ENCODE results near the gene OR1E2. TPM values are rescaled to one million over a fixed set of nuclear protein-coding genes. Genes with fewer than 3 reads are reported as not detected.
"Not testable (repeated sequence)": the region's sequence is repeated elsewhere in the genome, so short reads cannot be mapped to it uniquely, and the experiment has no call there.

OR1E2 gene
- total and polyA plus RNA-seq, 4 experiments from 2014 or later: not detected

DNA sequence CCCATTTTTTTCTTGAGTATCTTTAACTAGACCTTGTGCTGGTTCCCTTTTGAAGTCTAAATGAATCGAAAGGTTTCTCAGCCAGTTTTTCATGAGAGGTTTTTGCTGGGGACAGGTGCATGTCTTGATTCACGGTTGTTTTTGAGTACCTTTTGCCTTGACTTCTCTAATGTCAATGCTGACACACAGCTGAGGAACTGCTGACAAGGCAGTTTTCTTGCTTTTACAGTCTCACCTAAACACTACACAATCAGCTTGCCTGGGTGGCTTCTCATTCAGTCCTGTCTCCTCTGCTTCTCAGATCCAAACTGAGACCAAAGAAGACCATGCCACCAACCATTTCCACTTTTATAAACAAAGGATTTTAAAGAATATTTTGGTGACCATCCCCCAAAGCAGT, 15.4 kb downstream of the OR1E2 start:
- Histone ChIP-seq H3K36me3 (ENCODE audit: insufficient read depth, low read length) (no peaks in the 10 kb centered on the region), H3K27me3 (ENCODE audit: insufficient read depth, low read length) (no peaks in the 10 kb centered on the region), H3K27ac (ENCODE audit: low read depth, low read length) (no peak overlapping the region), H3K4me1 (ENCODE audit: insufficient read depth, low read length) (no peaks in the 10 kb centered on the region), H3K9me3 (ENCODE audit: control insufficient read depth in 1 of 2, low read length in 2 of 2) (no peaks in the 10 kb centered on the region), H3K4me3 (ENCODE audit: low read length in 2 of 2) (no peak overlapping the region)
- Mint-ChIP-seq H3K4me1 (no peaks in the 10 kb centered on the region), H3K9me3 (peaks cover 0 to 4% (median 0%) of the 10 kb centered on the region in 8 donors), H3K36me3 (no peaks in the 10 kb centered on the region), H3K4me3 (no peak overlapping the region), H3K27ac (no peak overlapping the region), H3K27me3 (peaks cover 6 to 21% of the 10 kb centered on the region in 2 donors)
- CTCF ChIA-PET (ENCODE audit: partially characterized antibody): no interaction called here
- intact Hi-C loops (cut with micrococcal nuclease): no loop called here
- POLR2A ChIA-PET (ENCODE audit: partially characterized antibody): no interaction called here
- no peak for DNase-seq

DNA sequence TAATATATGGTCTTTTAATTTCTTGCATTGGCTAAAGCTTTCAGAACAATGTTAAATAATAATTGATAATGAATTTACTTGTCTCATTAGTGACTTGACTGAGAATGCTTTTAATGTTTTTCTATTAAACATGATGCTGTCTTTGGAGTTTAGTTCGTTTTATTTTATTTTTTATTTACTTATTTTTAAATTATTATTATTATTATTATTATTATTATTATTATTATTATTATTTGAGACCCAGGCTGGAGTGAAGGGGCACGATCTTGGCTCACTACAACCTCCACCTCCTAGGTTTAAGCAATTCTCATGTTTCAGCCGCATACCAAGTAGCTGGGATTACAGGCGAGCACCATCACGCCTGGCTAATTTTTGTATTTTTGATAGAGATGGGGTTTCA, 18.0 kb downstream of the OR1E2 start:
- no peak for DNase-seq
- peaks cover 12 to 14% of the 10 kb centered on the region in 2 donors for H3K27me3 Mint-ChIP-seq

DNA sequence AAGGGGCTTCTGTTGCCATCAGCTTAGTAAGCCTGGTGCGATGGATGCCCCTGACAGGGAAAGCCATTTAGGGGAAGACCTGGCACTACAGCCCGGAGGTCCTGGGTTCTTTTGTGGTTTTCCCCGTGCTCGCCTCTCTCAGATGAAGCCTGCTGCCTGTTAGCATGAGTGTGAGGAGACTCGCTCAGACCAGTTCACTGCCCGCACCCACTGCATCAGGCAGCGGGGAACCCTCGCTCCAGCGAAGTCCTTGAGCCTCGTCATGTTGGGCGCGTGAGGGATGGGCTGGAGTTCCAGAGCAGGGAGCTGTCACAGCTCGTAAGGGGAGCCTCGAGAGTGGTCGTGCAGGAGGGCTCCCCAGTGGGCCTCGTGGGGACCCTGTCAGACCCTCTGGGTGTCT, 21.4 kb downstream of the OR1E2 start:
- H3K4me3 Mint-ChIP-seq; H3K4me1 ChIP-seq (ENCODE audit: insufficient read depth, low read length); H3K36me3 Mint-ChIP-seq; H3K4me1 Mint-ChIP-seq; intact Hi-C loops (cut with micrococcal nuclease); CTCF ChIA-PET (ENCODE audit: partially characterized antibody); H3K9me3 ChIP-seq (ENCODE audit: control insufficient read depth in 1 of 2, low read length in 2 of 2); POLR2A ChIA-PET (ENCODE audit: partially characterized antibody); H3K36me3 ChIP-seq (ENCODE audit: insufficient read depth, low read length); H3K27ac ChIP-seq (ENCODE audit: low read depth, low read length); H3K4me3 ChIP-seq (ENCODE audit: low read length in 2 of 2); DNase-seq; H3K27ac Mint-ChIP-seq; H3K27me3 ChIP-seq (ENCODE audit: insufficient read depth, low read length): not testable (repeated sequence)
- H3K9me3 Mint-ChIP-seq: peaks cover 0 to 22% (median 16%) of the 10 kb centered on the region in 8 donors
- peaks cover 9 to 22% of the 10 kb centered on the region in 2 donors for H3K27me3 Mint-ChIP-seq

More for the DNA sequence above, 18.0 kb downstream of the OR1E2 start:
- Histone ChIP-seq H3K27ac (ENCODE audit: low read depth, low read length) (no peak overlapping the region), H3K36me3 (ENCODE audit: insufficient read depth, low read length) (no peaks in the 10 kb centered on the region), H3K4me3 (ENCODE audit: low read length in 2 of 2) (no peak overlapping the region), H3K9me3 (ENCODE audit: control insufficient read depth in 1 of 2, low read length in 2 of 2) (no peaks in the 10 kb centered on the region), H3K27me3 (ENCODE audit: insufficient read depth, low read length) (no peaks in the 10 kb centered on the region), H3K4me1 (ENCODE audit: insufficient read depth, low read length) (no peaks in the 10 kb centered on the region)
- POLR2A ChIA-PET (ENCODE audit: partially characterized antibody): no interaction called here
- CTCF ChIA-PET (ENCODE audit: partially characterized antibody): no interaction called here
- Mint-ChIP-seq H3K36me3 (no peaks in the 10 kb centered on the region), H3K9me3 (peaks cover 0 to 4% (median 0%) of the 10 kb centered on the region in 8 donors), H3K27ac (no peak overlapping the region), H3K4me1 (peaks cover 0 to 3% (median under 1%) of the 10 kb centered on the region in 4 donors), H3K4me3 (no peak overlapping the region)
- intact Hi-C loops (cut with micrococcal nuclease): no loop called here

DNA sequence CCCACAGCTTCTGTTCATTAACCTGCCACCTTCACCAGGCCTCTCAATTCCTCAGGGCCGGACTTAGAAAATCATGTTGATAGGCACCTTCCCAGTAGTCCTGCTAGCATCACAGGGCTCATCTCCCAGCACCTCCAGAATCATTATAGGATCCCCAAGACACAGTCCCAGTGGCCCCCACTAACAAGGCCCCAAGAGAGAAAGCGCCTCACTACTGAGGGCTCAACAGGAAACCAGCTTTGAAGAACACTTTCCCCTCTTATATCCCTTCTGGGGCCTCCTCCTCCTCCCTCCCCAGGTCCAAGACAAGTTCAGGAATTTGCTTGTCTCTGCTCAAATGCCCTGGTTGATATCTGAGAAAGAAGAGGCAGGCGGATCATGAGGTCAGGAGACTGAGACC, 22.6 kb downstream of the OR1E2 start, which contains the start of gene OR3A3:
Gene OR3A3, plus strand, starts transcription at position 301 of the 400 bp plus-strand sequence.
- Mint-ChIP-seq H3K4me3 (no peak within 1 kb of the TSS), H3K4me1 (peaks cover 0 to 3% (median 2%) of the 10 kb centered on the region in 4 donors), H3K9me3 (peaks cover 0 to 26% (median 20%) of the 10 kb centered on the region in 8 donors), H3K36me3 (no peaks in the 10 kb centered on the region), H3K27ac (no peak within 1 kb of the TSS), H3K27me3 (peaks cover 9 to 22% of the 10 kb centered on the region in 2 donors)
- Histone ChIP-seq H3K4me3 (ENCODE audit: low read length in 2 of 2) (no peak within 1 kb of the TSS), H3K27me3 (ENCODE audit: insufficient read depth, low read length) (no peaks in the 10 kb centered on the region), H3K9me3 (ENCODE audit: control insufficient read depth in 1 of 2, low read length in 2 of 2) (no peaks in the 10 kb centered on the region), H3K36me3 (ENCODE audit: insufficient read depth, low read length) (no peaks in the 10 kb centered on the region), H3K4me1 (ENCODE audit: insufficient read depth, low read length) (no peaks in the 10 kb centered on the region), H3K27ac (ENCODE audit: low read depth, low read length) (no peak within 1 kb of the TSS)
- POLR2A ChIA-PET (ENCODE audit: partially characterized antibody): no interaction called here
- CTCF ChIA-PET (ENCODE audit: partially characterized antibody): no interaction called here
- intact Hi-C loops (cut with micrococcal nuclease): no loop called here
- DNase-seq: no peak

DNA sequence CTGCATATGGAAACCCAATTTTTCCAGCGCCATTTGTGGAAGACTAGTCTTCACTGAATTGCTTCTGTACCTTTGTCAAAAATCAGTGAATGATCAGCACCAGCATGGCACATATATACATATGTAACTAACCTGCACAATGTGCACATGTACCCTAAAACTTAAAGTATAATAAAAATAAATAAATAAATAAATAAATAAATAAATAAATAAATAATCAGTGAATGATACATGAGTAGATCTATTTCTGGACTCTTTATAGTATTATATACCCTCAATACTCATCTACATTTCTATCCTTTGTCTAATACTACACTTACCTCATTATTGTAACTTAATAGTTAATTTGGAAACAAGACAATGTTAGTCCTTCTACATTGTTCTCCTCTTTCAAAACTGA, 29.8 kb downstream of the OR1E2 start:
- H3K27ac Mint-ChIP-seq; intact Hi-C loops (cut with micrococcal nuclease); POLR2A ChIA-PET (ENCODE audit: partially characterized antibody); DNase-seq; CTCF ChIA-PET (ENCODE audit: partially characterized antibody); H3K36me3 ChIP-seq (ENCODE audit: insufficient read depth, low read length); H3K27ac ChIP-seq (ENCODE audit: low read depth, low read length); H3K9me3 ChIP-seq (ENCODE audit: control insufficient read depth in 1 of 2, low read length in 2 of 2); H3K27me3 ChIP-seq (ENCODE audit: insufficient read depth, low read length); H3K4me3 ChIP-seq (ENCODE audit: low read length in 2 of 2); H3K4me3 Mint-ChIP-seq; H3K4me1 ChIP-seq (ENCODE audit: insufficient read depth, low read length); H3K4me1 Mint-ChIP-seq; H3K27me3 Mint-ChIP-seq; H3K36me3 Mint-ChIP-seq: not testable (repeated sequence)
- H3K9me3 Mint-ChIP-seq: peaks cover 0 to 26% (median 18%) of the 10 kb centered on the region in 8 donors

DNA sequence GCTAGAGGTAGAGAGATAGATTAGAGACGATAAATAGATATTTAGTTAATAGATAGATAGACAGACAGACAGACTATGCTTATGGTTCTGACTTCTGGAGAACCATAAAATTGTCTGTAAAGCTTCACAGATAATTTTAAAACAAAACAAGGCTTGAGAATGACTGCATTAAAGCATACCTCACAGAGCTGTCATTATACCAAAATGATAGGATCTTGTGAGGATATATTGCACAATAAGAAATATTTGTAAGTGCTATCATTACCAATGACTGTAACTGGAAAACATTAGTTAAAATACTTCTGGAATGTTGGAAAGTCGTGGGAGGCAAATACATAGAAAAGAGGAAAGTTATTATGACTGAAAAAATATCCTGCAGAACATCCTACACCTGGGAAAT, 31.9 kb downstream of the OR1E2 start:
- no peak overlapping the region for H3K27ac ChIP-seq (ENCODE audit: low read depth, low read length)
- H3K27me3 Mint-ChIP-seq: peaks cover 2 to 9% of the 10 kb centered on the region in 2 donors
- DNase-seq: no peak
- H3K27me3 ChIP-seq (ENCODE audit: insufficient read depth, low read length): no peaks in the 10 kb centered on the region
- H3K36me3 ChIP-seq (ENCODE audit: insufficient read depth, low read length): no peaks in the 10 kb centered on the region
- no peaks in the 10 kb centered on the region for H3K4me1 Mint-ChIP-seq
- no peak overlapping the region for H3K4me3 Mint-ChIP-seq
- no peaks in the 10 kb centered on the region for H3K36me3 Mint-ChIP-seq
- H3K9me3 Mint-ChIP-seq: peaks cover 0 to 7% (median 4%) of the 10 kb centered on the region in 8 donors
- H3K4me3 ChIP-seq (ENCODE audit: low read length in 2 of 2): no peak overlapping the region
- no peaks in the 10 kb centered on the region for H3K9me3 ChIP-seq (ENCODE audit: control insufficient read depth in 1 of 2, low read length in 2 of 2)
- intact Hi-C loops (cut with micrococcal nuclease): no loop called here
- ChIA-PET POLR2A (ENCODE audit: partially characterized antibody) (no interaction called here), CTCF (ENCODE audit: partially characterized antibody) (no interaction called here)
- H3K27ac Mint-ChIP-seq: no peak overlapping the region
- no peaks in the 10 kb centered on the region for H3K4me1 ChIP-seq (ENCODE audit: insufficient read depth, low read length)

DNA sequence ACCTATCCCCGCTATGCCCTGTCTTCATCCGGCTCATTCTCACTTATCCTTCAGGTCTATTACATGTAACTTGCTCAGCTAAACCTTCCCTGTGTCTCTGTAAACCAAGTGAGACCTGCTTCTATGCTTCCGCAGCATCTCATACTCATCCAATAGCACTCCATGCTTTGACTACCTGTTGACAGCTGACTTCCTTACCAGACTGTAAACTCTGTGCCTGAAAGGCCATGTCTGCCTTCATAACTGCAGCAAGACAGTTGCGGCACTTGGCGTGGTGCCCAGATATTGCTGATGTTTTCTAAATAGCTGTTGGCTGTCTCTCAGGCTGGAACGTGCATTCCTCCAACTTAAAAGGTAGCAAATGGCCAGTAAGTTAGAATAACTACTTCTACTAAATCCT, 33.6 kb downstream of the OR1E2 start:
- H3K27ac Mint-ChIP-seq: no peak overlapping the region
- POLR2A ChIA-PET (ENCODE audit: partially characterized antibody): no interaction called here
- H3K27me3 ChIP-seq (ENCODE audit: insufficient read depth, low read length): no peaks in the 10 kb centered on the region
- no peak overlapping the region for H3K4me3 Mint-ChIP-seq
- H3K9me3 ChIP-seq (ENCODE audit: control insufficient read depth in 1 of 2, low read length in 2 of 2): no peaks in the 10 kb centered on the region
- no peaks in the 10 kb centered on the region for H3K4me1 ChIP-seq (ENCODE audit: insufficient read depth, low read length)
- CTCF ChIA-PET (ENCODE audit: partially characterized antibody): no interaction called here
- no peak overlapping the region for H3K4me3 ChIP-seq (ENCODE audit: low read length in 2 of 2)
- peaks cover 4 to 9% of the 10 kb centered on the region in 2 donors for H3K27me3 Mint-ChIP-seq
- H3K36me3 Mint-ChIP-seq: no peaks in the 10 kb centered on the region
- no peaks in the 10 kb centered on the region for H3K4me1 Mint-ChIP-seq
- peaks cover 0 to 4% (median 0%) of the 10 kb centered on the region in 8 donors for H3K9me3 Mint-ChIP-seq
- H3K27ac ChIP-seq (ENCODE audit: low read depth, low read length): no peak overlapping the region
- no peaks in the 10 kb centered on the region for H3K36me3 ChIP-seq (ENCODE audit: insufficient read depth, low read length)
- intact Hi-C loops (cut with micrococcal nuclease): no loop called here
- no peak for DNase-seq

DNA sequence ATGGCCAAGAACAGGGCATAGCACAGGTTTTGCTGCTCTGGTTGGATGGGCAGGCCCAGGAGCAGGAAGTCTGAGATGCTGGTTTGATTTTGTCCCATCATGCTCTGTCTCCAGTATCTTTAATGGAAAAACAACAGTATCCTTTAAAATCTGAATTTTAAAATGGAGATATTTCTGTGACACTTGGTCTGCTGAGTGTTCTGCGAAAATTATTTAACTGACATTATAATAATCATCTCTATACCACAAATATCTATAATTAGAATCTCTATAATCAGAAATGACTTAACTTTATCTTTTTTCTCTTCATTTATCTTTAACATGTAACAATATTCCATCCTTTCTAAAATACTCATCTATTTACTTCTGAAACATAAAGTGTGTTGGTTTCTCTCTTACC, 35.3 kb downstream of the OR1E2 start, which contains the start of gene OR1E1:
Gene OR1E1, minus strand, starts transcription at position 101 of the 400 bp plus-strand sequence. Its CDS starts 0 bp downstream, at position 101.
- Histone ChIP-seq H3K4me1 (ENCODE audit: insufficient read depth, low read length) (no peaks in the 10 kb centered on the region), H3K27ac (ENCODE audit: low read depth, low read length) (no peak within 1 kb of the TSS), H3K36me3 (ENCODE audit: insufficient read depth, low read length) (no peaks in the 10 kb centered on the region), H3K9me3 (ENCODE audit: control insufficient read depth in 1 of 2, low read length in 2 of 2) (no peaks in the 10 kb centered on the region), H3K4me3 (ENCODE audit: low read length in 2 of 2) (no peak within 1 kb of the TSS), H3K27me3 (ENCODE audit: insufficient read depth, low read length) (no peaks in the 10 kb centered on the region)
- no peaks in the 10 kb centered on the region for H3K4me1 Mint-ChIP-seq
- H3K27ac Mint-ChIP-seq: no peak within 1 kb of the TSS
- DNase-seq: no peak
- H3K4me3 Mint-ChIP-seq: no peak within 1 kb of the TSS
- ChIA-PET CTCF (ENCODE audit: partially characterized antibody) (no interaction called here), POLR2A (ENCODE audit: partially characterized antibody) (no interaction called here)
- H3K27me3 Mint-ChIP-seq: peaks cover 8 to 12% of the 10 kb centered on the region in 2 donors
- intact Hi-C loops (cut with micrococcal nuclease): no loop called here
- H3K9me3 Mint-ChIP-seq: peaks cover 0 to 4% (median 0%) of the 10 kb centered on the region in 8 donors
- no peaks in the 10 kb centered on the region for H3K36me3 Mint-ChIP-seq
